ENCODE data around the gene UPP1. TPM values are rescaled to one million over a fixed set of nuclear protein-coding genes. Genes with fewer than 3 reads are reported as not detected.

Gene UPP1
- total and polyA plus RNA-seq, 2 of the 13 experiments (the other 11 are each of a cell fraction or from before 2014, with no cell fraction given), result 5.7 to 9.8 TPM

DNA sequence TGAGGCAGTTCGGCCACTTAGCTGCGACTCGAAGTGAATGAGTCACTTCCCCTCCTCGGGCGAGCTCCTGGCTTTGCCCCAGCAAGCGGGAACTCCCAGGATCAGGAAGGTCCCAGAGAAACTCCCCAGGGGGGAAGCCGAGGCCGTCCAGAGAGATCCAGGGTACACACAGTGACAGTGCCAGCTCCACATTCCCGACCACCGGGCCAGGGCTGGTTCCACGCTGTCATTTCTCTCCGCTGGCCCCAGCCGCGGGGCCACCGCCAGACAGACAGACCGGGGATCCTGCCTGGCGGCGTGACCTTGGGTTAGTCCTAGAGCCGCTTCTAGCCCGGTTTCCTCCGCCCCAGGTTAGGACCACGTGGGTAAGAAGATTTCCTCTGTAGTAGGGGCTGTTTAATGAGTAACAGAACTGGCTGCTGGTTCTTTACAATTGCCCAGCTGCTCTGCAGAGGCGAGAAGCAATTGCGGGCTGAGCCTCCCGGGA is 463 bp upstream of the UPP1 start (continued):
- TF ChIP-seq, protein P1, sequence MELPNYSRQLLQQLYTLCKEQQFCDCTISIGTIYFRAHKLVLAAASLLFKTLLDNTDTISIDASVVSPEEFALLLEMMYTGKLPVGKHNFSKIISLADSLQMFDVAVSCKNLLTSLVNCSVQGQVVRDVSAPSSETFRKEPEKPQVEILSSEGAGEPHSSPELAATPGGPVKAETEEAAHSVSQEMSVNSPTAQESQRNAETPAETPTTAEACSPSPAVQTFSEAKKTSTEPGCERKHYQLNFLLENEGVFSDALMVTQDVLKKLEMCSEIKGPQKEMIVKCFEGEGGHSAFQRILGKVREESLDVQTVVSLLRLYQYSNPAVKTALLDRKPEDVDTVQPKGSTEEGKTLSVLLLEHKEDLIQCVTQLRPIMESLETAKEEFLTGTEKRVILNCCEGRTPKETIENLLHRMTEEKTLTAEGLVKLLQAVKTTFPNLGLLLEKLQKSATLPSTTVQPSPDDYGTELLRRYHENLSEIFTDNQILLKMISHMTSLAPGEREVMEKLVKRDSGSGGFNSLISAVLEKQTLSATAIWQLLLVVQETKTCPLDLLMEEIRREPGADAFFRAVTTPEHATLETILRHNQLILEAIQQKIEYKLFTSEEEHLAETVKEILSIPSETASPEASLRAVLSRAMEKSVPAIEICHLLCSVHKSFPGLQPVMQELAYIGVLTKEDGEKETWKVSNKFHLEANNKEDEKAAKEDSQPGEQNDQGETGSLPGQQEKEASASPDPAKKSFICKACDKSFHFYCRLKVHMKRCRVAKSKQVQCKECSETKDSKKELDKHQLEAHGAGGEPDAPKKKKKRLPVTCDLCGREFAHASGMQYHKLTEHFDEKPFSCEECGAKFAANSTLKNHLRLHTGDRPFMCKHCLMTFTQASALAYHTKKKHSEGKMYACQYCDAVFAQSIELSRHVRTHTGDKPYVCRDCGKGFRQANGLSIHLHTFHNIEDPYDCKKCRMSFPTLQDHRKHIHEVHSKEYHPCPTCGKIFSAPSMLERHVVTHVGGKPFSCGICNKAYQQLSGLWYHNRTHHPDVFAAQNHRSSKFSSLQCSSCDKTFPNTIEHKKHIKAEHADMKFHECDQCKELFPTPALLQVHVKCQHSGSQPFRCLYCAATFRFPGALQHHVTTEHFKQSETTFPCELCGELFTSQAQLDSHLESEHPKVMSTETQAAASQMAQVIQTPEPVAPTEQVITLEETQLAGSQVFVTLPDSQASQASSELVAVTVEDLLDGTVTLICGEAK (IDR thresholded peaks at IDR 0.05), result no peak
- TF ChIP-seq, protein P1 (CRISPR knock-in tag; IDR thresholded peaks at IDR 0.05), result no peak; the same call in 1 of the 2 replicates
- TF ChIP-seq MTA3 (CRISPR knock-in tag; IDR thresholded peaks at IDR 0.05) (no peak), ATF7 (IDR thresholded peaks at IDR 0.05) (no peak), ATF7 (CRISPR knock-in tag; IDR thresholded peaks at IDR 0.05) (peak; percentile 48; the same call in 1 of the 2 replicates), BORCS8-MEF2B (CRISPR knock-in tag; IDR thresholded peaks at IDR 0.05) (peak; percentile 43; the same call in 1 of the 2 replicates), KLF9 (CRISPR knock-in tag; IDR thresholded peaks at IDR 0.05; ENCODE audit: low read depth) (no peak), ZNF263 (CRISPR knock-in tag; IDR thresholded peaks at IDR 0.05) (no peak)
- TF ChIP-seq, protein P2, sequence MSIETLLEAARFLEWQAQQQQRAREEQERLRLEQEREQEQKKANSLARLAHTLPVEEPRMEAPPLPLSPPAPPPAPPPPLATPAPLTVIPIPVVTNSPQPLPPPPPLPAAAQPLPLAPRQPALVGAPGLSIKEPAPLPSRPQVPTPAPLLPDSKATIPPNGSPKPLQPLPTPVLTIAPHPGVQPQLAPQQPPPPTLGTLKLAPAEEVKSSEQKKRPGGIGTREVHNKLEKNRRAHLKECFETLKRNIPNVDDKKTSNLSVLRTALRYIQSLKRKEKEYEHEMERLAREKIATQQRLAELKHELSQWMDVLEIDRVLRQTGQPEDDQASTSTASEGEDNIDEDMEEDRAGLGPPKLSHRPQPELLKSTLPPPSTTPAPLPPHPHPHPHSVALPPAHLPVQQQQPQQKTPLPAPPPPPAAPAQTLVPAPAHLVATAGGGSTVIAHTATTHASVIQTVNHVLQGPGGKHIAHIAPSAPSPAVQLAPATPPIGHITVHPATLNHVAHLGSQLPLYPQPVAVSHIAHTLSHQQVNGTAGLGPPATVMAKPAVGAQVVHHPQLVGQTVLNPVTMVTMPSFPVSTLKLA (IDR thresholded peaks at IDR 0.05), result peak; percentile 52; the same call in 1 of the 2 replicates
- TF ChIP-seq, protein P3, sequence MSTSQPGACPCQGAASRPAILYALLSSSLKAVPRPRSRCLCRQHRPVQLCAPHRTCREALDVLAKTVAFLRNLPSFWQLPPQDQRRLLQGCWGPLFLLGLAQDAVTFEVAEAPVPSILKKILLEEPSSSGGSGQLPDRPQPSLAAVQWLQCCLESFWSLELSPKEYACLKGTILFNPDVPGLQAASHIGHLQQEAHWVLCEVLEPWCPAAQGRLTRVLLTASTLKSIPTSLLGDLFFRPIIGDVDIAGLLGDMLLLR (CRISPR knock-in tag; IDR thresholded peaks at IDR 0.05), result no peak
- TF ChIP-seq, protein P4, sequence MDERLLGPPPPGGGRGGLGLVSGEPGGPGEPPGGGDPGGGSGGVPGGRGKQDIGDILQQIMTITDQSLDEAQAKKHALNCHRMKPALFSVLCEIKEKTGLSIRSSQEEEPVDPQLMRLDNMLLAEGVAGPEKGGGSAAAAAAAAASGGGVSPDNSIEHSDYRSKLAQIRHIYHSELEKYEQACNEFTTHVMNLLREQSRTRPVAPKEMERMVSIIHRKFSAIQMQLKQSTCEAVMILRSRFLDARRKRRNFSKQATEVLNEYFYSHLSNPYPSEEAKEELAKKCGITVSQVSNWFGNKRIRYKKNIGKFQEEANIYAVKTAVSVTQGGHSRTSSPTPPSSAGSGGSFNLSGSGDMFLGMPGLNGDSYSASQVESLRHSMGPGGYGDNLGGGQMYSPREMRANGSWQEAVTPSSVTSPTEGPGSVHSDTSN (CRISPR knock-in tag; IDR thresholded peaks at IDR 0.05), result no peak
- TF ChIP-seq, protein P5, sequence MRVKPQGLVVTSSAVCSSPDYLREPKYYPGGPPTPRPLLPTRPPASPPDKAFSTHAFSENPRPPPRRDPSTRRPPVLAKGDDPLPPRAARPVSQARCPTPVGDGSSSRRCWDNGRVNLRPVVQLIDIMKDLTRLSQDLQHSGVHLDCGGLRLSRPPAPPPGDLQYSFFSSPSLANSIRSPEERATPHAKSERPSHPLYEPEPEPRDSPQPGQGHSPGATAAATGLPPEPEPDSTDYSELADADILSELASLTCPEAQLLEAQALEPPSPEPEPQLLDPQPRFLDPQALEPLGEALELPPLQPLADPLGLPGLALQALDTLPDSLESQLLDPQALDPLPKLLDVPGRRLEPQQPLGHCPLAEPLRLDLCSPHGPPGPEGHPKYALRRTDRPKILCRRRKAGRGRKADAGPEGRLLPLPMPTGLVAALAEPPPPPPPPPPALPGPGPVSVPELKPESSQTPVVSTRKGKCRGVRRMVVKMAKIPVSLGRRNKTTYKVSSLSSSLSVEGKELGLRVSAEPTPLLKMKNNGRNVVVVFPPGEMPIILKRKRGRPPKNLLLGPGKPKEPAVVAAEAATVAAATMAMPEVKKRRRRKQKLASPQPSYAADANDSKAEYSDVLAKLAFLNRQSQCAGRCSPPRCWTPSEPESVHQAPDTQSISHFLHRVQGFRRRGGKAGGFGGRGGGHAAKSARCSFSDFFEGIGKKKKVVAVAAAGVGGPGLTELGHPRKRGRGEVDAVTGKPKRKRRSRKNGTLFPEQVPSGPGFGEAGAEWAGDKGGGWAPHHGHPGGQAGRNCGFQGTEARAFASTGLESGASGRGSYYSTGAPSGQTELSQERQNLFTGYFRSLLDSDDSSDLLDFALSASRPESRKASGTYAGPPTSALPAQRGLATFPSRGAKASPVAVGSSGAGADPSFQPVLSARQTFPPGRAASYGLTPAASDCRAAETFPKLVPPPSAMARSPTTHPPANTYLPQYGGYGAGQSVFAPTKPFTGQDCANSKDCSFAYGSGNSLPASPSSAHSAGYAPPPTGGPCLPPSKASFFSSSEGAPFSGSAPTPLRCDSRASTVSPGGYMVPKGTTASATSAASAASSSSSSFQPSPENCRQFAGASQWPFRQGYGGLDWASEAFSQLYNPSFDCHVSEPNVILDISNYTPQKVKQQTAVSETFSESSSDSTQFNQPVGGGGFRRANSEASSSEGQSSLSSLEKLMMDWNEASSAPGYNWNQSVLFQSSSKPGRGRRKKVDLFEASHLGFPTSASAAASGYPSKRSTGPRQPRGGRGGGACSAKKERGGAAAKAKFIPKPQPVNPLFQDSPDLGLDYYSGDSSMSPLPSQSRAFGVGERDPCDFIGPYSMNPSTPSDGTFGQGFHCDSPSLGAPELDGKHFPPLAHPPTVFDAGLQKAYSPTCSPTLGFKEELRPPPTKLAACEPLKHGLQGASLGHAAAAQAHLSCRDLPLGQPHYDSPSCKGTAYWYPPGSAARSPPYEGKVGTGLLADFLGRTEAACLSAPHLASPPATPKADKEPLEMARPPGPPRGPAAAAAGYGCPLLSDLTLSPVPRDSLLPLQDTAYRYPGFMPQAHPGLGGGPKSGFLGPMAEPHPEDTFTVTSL (CRISPR knock-in tag; IDR thresholded peaks at IDR 0.05; ENCODE audit: borderline replicate concordance), result peak; percentile 25; the same call in 1 of the 2 replicates

Measured in HepG2 (cell line).